GM12878 (cell line): ENCODE measurements around the gene KLHL36. TPM values are rescaled to one million over a fixed set of nuclear protein-coding genes. Genes with fewer than 3 reads are reported as not detected.
A peak's percentile ranks its signal among the peaks of the same experiment; 100 is the strongest.

ENCODE experiments used
- ATAC-seq: fragments of 200-7000 bp; cut with Tn5 transposase; 3 replicates; pipeline ENCODE4 v1.9.1; 2020; ENCODE audit warnings: mild to moderate bottlenecking, moderate library complexity
- BruUV-seq: library from RNA; stranded (reverse); fragments of 400-500 nt; replicated peaks from 2 replicates; lab custom pipeline; 2021; lab: Mats Ljungman, UMichigan
- CTCF ChIA-PET: fragments of 300-600 bp; sonication (Branson Sonifier 250); formaldehyde crosslinking; extraction: SDS; loops from one replicate; lab custom pipeline; 2021; ENCODE audit warnings: inconsistent platforms; lab: Yijun Ruan, JAX
- POLR2A ChIA-PET: fragments of 350-600 bp; formaldehyde crosslinking; extraction: SDS; loops from one replicate; lab custom pipeline; 2021; ENCODE audit warnings: inconsistent platforms; lab: Charles Lee
- RAD21 ChIA-PET: fragments of 300-600 bp; sonication (Branson Sonifier 250); formaldehyde crosslinking; loops from one replicate; lab custom pipeline; 2023; ENCODE audit warnings: antibody characterized with exemption; ENCODE audit not compliant: unreplicated experiment; lab: Charles Lee
- SMC1A ChIA-PET: fragments of 300-600 bp; sonication (Branson Sonifier 250); formaldehyde crosslinking; loops from one replicate; lab custom pipeline; 2023; ENCODE audit not compliant: unreplicated experiment, uncharacterized antibody; lab: Charles Lee
- DNase-seq: peaks from one replicate; pipeline ENCODE4 v3.0.0-alpha.2; 2011; ENCODE audit warnings: low read depth, low spot score
- FAIRE-seq: peaks from 3 replicates; lab custom pipeline; 2011; peaks lifted over from hg19 to GRCh38; lab: Jason Lieb, UNC
- H2AFZ ChIP-seq: 2 replicates; pipeline ENCODE4 v1.6.0; 2011; ENCODE audit warnings: low read depth, low read length, control low read depth; ENCODE audit not compliant: control insufficient read depth
- H3K27ac ChIP-seq: 2 replicates; pipeline ENCODE4 v1.5.1; 2011; ENCODE audit warnings: control low read depth; ENCODE audit not compliant: control insufficient read depth, insufficient read depth
- H3K27me3 ChIP-seq, 2 experiments: replicated peaks in 1 of 2; 2 replicates each; pipeline versions ENCODE4 v1.6.0 to v1.6.1; 2011; ENCODE audit warnings: low read length in 1 of 2; ENCODE audit not compliant: control insufficient read depth in 2 of 2, insufficient read depth in 2 of 2
- H3K36me3 ChIP-seq, 2 experiments: 2 replicates each; pipeline ENCODE4 v1.5.1; 2011; ENCODE audit warnings: low read length in 1 of 2; ENCODE audit not compliant: control insufficient read depth in 2 of 2, insufficient read depth in 2 of 2
- H3K4me1 ChIP-seq: 2 replicates; pipeline ENCODE4 v1.6.1; 2011; ENCODE audit warnings: mild to moderate bottlenecking, low read length, moderate library complexity, mixed read lengths; ENCODE audit not compliant: control insufficient read depth, insufficient read depth
- H3K4me2 ChIP-seq: 2 replicates; pipeline ENCODE4 v1.6.0; 2011; ENCODE audit warnings: control low read depth; ENCODE audit not compliant: control insufficient read depth, insufficient read depth
- H3K4me3 ChIP-seq: fragments of 200-600 bp; sonication (generic); 2 replicates; pipeline ENCODE4 v1.5.1; 2016
- H3K79me2 ChIP-seq: 2 replicates; pipeline ENCODE4 v1.6.0; 2011; ENCODE audit warnings: low read length; ENCODE audit not compliant: control insufficient read depth, insufficient read depth
- H3K9ac ChIP-seq: 2 replicates; pipeline ENCODE4 v1.8.0; 2011; ENCODE audit warnings: low read length, control low read depth, mixed read lengths; ENCODE audit not compliant: control insufficient read depth, insufficient read depth
- H3K9me3 ChIP-seq: replicated peaks from 3 replicates; pipeline ENCODE4 v1.5.1; 2011; ENCODE audit warnings: mild to moderate bottlenecking, low read length; ENCODE audit not compliant: control insufficient read depth, insufficient read depth
- H4K20me1 ChIP-seq: 2 replicates; pipeline ENCODE4 v1.6.0; 2011; ENCODE audit not compliant: control insufficient read depth, insufficient read depth
- BACH1 ChIP-seq: fragments of 450-650 bp; IDR thresholded peaks from 2 replicates; pipeline ENCODE4 v1.6.1; 2017; ENCODE audit warnings: mild to moderate bottlenecking, borderline replicate concordance
- BCL11A ChIP-seq: IDR thresholded peaks from 2 replicates; pipeline ENCODE4 v1.6.1; 2011; ENCODE audit warnings: low read depth, low read length
- MTA3 ChIP-seq: IDR thresholded peaks from 2 replicates; pipeline ENCODE4 v1.6.1; 2012; ENCODE audit warnings: low read length, inconsistent platforms, borderline replicate concordance
- RCOR1 ChIP-seq: conservative IDR thresholded peaks from 2 replicates; pipeline ENCODE4 v1.6.1; 2012; ENCODE audit warnings: low read depth, low read length, improper control_type of control experiment
- ZNF384 ChIP-seq: IDR thresholded peaks from 2 replicates; pipeline ENCODE4 v1.6.1; 2012; ENCODE audit warnings: low read depth, mild to moderate bottlenecking, low read length, improper control_type of control experiment, borderline replicate concordance
- ZNF687 ChIP-seq: fragments of 450-650 bp; IDR thresholded peaks from 2 replicates; pipeline ENCODE4 v1.6.1; 2017; ENCODE audit warnings: mild to moderate bottlenecking, moderate library complexity
- WGBS: methylation state at CpG from one replicate; pipeline ENCODE4 v1.1.6; 2016; ENCODE audit warnings: low lambda C conversion rate; ENCODE audit not compliant: insufficient replicate concordance, insufficient coverage; ENCODE audit errors: missing lambda C conversion rate; 5-methylcytosine and 5-hydroxymethylcytosine counted together
- in situ Hi-C: fragments of 300-500 bp; cut with MboI; formaldehyde crosslinking; loops from 9 replicates; pipeline ENCODE4 v1.14.3; 2018; ENCODE audit warnings: mixed read lengths
- intact Hi-C: fragments of 100-400 bp; cut with micrococcal nuclease; formaldehyde crosslinking; loops from one replicate; pipeline ENCODE4 v1.14.2; 2022; ENCODE audit not compliant: unreplicated experiment
- polyA plus RNA-seq, 11 experiments: library from polyadenylated mRNA; depleted of rRNA in 4 of 11; unstranded in 6 of 11; stranded (reverse) in 5 of 11; fragments of >200 nt; fragmentation: Nextera tagmentation in 4 of 11; fragmentation: Illumina TruSeq in 1 of 11; extraction: Ambion mirVana in 4 of 11; extraction: Trizol in 1 of 11; gene quantifications; 1 replicate in 1 of 11; 2 replicates in 10 of 11; pipeline versions ENCODE4 v1.2.1 to v1.2.3, GENCODE V29; 2011 to 2016; ENCODE audit warnings: inconsistent platforms in 2 of 11, missing spikeins in 2 of 11, low read depth in 1 of 11
- total RNA-seq, 4 experiments: library from RNA; depleted of rRNA in 3 of 4; stranded (reverse); fragments of >200 nt in 3 of 4; fragmentation: Illumina TruSeq in 1 of 4; extraction: Trizol in 1 of 4; gene quantifications; 2 replicates each; pipeline versions ENCODE4 v1.2.1 to v1.2.3, GENCODE V29; 2013 to 2021

The KLHL36 gene
- total and polyA plus RNA-seq, 10 of the 15 experiments (the other 5 are each of a cell fraction or from before 2014, with no cell fraction given): 2.6 to 45.3 (median 16.8) TPM

- Histone ChIP-seq H4K20me1 (no peaks in the 10 kb centered on the region), H3K27ac (peak overlapping the region; percentile 24; the same call in 1 of the 2 replicates), H3K79me2 (no peaks in the 10 kb centered on the region), H3K36me3 (no peaks in the 10 kb centered on the region), H3K9me3 (no peaks in the 10 kb centered on the region), H3K4me2 (peak overlapping the region; percentile 39; the same call in 1 of the 2 replicates), H2AFZ (peak overlapping the region; percentile 59), H3K9ac (no peak overlapping the region), H3K4me3 (no peak overlapping the region), H3K27me3 (no peaks in the 10 kb centered on the region), H3K4me1 (peaks cover 29% of the 10 kb centered on the region)
- ChIA-PET RAD21 (interaction anchor here (0.7 to 1.6 kb wide), 5 partner anchors 10 to 343 kb away, joined by 3 to 4 read pairs (median 3); no protein-coding TSS in a partner anchor), SMC1A (interaction anchor here (1.0 to 3.9 kb wide), 5 partner anchors 18 to 118 kb away, joined by 3 to 21 read pairs (median 3); partner anchors contain the start of gene KLHL36), POLR2A (interaction anchor here (0.6 to 1.2 kb wide), 3 partner anchors 13 to 350 kb away, joined by 3 read pairs; no protein-coding TSS in a partner anchor), CTCF (interaction anchor here (0.7 to 3.3 kb wide), 7 partner anchors 95 to 120 kb away, joined by 3 to 26 read pairs (median 4); no protein-coding TSS in a partner anchor)
- in situ Hi-C loops (loop anchor here (10.0 to 25.0 kb wide), 2 partner anchors 334 to 353 kb away; no protein-coding TSS in a partner anchor), intact Hi-C loops (no loop called here)
- FAIRE-seq: peak; percentile 59
- WGBS: 21% methylated on average over 6 of the region's 7 CpGs
- TF ChIP-seq BCL11A: no peak
- no peak for TF ChIP-seq BACH1
- TF ChIP-seq ZNF384: peak; percentile 19; the same call in 1 of the 2 replicates
- TF ChIP-seq MTA3: no peak
- TF ChIP-seq RCOR1: no peak
- TF ChIP-seq ZNF687: no peak
- peak; percentile 24; the same call in 2 of the 3 replicates for ATAC-seq
- no TSS peak for BruUV-seq
- DNase-seq: no peak
Measured at GRCh38 chr16:84628226-84628731, 20.0 kb upstream of the KLHL36 start.
